GM12801 (cell line): ENCODE results near the gene KCNQ2.

Experiments used
- TF ChIP-seq, protein P1 (sequence below): IDR thresholded peaks from one replicate; pipeline ENCODE4 v1.5.1; 2011; ENCODE audit warnings: control low read depth; ENCODE audit not compliant: insufficient read length; ENCODE audit errors: extremely low read depth

Gene KCNQ2

DNA sequence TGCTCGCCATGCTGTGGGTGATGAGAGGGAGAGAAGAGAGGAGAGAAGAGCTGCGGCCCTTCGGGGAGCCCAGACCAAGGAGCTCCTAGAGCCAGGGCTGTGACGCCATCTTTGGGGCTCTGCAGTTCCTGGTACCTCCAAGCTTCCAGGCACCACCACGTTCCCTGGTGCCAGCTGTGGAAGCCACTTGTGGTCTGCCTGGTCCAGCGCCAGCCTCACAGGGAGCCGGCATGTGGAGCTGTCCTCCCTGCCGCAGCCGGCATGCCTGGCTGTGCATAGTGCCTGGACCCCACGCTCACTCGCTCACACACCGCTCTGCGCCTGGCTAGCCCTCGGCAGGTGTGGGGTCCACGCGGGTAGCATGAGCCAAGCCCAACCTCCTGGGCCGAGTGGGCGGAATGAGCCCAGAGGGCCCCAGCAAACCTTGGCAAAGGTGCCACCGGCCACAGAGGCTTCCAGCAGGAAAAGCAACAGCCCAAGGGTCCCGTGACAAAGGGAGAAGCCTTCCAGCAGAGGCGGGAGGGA is 92.0 kb downstream of the KCNQ2 start:
- TF ChIP-seq, protein P1, sequence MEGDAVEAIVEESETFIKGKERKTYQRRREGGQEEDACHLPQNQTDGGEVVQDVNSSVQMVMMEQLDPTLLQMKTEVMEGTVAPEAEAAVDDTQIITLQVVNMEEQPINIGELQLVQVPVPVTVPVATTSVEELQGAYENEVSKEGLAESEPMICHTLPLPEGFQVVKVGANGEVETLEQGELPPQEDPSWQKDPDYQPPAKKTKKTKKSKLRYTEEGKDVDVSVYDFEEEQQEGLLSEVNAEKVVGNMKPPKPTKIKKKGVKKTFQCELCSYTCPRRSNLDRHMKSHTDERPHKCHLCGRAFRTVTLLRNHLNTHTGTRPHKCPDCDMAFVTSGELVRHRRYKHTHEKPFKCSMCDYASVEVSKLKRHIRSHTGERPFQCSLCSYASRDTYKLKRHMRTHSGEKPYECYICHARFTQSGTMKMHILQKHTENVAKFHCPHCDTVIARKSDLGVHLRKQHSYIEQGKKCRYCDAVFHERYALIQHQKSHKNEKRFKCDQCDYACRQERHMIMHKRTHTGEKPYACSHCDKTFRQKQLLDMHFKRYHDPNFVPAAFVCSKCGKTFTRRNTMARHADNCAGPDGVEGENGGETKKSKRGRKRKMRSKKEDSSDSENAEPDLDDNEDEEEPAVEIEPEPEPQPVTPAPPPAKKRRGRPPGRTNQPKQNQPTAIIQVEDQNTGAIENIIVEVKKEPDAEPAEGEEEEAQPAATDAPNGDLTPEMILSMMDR = no peak

DNA sequence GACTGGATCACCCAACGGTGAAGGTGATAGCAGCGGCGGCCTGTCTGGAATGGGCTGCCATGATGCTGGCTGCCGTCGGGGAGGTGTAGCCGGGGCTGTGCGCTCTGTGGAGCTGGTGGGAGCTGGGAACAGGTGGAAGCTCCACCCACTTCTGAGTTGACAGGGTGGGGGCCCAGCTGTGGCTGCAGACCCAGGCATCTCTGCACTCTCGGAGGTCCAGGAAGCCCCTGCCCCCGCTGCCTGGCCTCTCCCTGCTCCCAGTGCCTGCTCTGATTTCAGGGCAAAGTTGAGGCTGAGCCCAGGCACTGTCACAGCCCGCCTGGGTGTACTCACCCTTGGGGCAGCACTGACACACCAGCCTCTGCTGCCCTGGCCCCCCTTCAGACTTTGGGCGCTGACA is 93.2 kb downstream of the KCNQ2 start:
- TF ChIP-seq, protein P1 = no peak

DNA sequence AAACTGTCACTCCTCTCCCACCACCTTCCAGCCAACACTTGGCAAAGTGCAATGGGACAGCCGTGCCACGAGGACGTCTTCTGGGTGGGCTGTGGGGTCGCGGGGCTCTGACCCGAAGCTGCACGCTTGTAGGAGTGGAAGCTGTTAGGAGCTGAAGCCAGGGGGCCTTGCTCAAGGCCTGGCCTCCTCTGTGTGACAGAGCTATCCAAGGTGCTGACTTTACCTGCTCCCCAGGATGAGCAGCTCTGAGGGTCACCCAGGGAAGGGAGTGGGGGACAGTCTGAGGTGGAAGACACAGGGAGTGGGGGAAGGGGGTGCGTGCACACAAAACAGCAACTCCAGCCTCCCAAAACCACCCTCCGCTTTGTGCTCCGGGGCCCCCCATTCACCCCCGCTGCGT is 93.8 kb downstream of the KCNQ2 start:
- TF ChIP-seq, protein P1 = no peak

DNA sequence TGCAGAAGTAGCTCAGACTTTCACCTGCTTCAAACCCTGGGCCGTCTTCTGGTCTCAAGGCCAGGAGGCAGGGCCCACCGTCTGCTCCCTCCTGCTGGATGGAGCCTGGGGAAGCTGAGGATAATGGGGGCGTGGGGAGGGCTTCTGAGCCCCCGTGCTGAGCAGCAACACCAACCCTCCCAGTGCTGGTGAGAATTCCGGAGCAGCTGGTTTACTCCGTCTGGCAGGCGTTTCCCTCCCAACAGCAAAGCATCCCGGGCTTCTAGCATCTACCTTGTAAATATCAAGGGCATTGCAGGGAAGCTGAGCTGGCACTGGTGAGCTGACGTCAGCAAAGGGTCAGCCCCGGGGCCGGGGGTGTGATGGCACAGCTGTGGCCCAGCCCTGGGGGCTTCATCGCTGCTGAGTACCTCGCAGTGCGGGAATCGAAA is 94.5 kb downstream of the KCNQ2 start:
- TF ChIP-seq, protein P1 = no peak

DNA sequence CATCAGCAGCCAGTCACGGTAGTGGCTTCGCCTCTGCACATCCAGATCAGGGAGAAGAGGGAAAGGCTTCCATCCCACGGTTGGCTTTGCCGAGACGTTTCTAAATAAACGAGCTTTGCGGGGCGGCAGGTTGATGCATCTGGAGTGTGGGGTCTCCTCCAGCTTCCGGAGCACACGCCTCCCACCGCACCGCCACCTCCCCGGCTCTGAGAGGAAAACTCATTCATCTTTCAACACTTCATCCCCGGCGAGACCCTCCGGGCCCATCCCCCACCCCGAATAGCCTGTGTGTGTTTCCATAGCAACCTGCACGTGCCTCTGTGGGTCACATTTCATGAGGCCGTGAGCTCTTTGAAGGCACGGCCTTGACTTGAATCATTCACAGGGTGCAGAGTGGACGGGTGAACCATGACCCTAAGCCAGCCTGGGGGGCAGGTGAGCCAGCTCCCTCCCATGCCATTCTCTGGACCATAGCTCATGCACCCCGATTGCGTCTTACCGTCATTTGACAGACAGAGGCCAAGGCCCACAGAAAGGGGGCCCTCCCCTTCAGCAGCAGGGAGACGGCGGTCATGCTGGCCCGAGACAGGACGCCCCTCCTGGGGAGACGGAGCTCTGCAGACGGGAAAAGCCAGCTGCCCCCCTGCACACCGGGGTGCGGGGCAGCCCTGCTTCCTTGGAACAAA is 95.1 kb downstream of the KCNQ2 start:
- TF ChIP-seq, protein P1 = no peak

DNA sequence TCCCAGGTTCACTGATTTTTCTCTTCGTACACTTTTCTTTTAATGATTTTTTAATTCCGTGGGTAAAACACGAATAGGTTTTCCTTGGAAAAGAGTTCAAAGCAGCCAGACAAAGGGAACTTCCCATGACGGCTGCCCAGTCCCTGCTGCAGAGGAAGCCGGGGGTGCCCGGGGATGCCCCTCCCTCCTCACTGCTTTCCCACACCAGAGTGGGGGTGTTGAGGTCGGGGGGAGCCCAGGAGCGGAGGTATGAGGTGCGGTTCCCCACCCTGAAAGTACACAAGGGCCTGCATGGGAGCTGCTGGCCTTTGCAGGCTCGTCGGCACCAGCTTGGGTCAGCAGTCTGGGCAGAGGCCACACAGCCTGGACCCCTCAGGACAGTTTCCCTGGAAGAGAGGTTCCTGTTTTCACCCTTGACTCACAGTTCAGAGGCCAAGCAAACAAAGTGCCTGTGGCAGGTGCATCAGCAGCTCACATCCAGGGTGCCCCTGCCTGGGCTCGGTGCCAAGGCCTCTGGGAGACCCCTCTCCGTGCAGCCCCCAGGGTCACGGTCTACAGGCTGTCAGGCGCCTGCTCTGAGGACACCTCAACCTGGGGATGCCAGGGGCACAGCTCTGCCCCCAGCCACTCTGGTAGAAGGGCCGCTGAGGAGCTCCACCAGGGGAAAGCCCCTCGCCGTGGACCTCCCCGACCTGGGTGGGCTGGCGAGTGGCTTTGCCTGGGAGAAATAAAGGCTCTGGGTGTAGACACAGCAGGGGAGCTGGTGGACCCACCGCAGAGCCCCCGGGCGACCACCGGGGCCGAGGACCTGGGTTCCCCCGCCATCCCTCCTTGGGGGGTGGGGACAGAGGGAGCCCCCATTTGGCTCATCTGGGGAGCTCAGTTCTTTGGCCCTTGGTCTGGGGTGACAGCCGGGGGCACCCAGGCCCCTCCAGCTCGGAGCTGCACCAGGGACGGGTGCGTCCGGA is 95.9 kb downstream of the KCNQ2 start:
- TF ChIP-seq, protein P1 = no peak

DNA sequence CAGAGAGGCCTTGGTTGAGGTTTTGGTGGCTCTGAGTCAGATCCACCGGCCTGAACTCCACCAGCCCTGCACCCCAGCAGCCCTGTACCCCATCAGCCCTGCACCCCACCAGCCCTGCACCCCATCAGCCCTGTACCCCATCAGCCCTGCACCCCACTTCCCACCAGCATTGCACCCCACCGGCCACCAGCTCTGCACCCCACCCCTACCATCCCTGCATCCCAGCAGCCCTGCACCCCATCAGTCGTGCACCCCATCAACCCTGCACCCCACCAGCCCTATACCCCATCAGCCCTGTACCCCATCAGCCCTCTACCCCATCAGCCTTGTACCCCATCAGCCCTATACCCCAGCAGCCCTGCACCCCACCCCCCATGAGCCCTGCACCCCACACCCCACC is 97.0 kb downstream of the KCNQ2 start:
- TF ChIP-seq, protein P1 = no peak
